NCI-H82 treated with DMSO at 0.1 percent for 48 hours (cell line): ENCODE results near the gene EP400.
"Not testable (repeated sequence)": the region's sequence is repeated elsewhere in the genome, so short reads cannot be mapped to it uniquely, and the experiment has no call there.

Experiments
- DNase-seq: peaks from one replicate; lab custom pipeline; 2025; ENCODE audit not compliant: unreplicated experiment; lab: John Stamatoyannopoulos, UW

EP400 gene

DNA sequence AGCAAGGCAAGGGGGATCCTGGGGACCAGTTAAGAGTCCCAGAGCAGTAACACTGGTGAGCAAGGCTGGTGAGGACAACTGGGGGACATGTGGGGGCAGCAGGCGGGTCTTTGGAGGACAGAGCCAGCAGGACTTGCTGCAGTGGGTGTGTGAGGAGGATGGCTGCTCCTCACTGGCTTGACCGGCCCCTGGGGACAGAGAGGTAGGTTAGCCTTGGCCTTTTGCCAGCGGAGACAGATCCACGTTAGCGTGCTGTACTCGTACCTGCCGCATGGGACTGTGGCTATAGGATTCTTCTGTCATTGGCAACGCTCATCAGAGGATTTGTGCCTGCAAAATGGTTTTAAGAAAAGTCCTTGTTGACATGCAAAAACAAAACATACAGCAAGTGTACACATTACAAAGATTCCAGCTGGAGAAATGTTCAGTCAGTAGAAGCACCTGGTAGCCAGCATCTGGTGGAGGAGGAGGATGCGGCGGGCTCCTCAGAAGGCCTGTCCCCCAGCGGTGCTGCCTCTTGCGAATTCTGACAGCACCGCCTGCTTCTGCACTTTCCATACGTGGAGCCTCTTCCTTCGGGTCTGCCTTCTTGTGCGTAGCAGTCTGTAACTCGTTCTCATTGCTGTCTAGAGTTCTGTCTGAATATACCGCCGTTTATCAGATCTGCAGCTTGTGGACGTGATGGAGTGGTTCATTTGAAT is 91.3 kb downstream of the EP400 start:
- no peak for DNase-seq

DNA sequence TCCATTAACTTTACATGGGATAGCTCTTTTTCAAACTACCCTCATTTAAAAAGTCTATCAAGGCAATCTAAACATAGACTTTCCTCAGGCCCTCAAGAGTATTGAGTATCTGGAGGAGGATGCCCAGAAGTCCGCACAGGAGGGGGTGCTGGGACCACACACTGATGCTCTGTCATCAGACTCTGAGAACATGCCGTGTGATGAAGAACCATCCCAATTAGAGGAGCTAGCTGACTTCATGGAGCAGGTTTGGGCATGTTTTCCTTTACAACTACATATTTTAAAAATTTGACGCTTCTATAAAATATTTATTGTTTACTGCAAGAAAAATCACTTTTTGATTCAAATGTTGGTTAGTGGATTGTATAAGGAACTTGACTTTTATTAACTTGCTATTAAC is 93.5 kb downstream of the EP400 start:
- DNase-seq = no peak

DNA sequence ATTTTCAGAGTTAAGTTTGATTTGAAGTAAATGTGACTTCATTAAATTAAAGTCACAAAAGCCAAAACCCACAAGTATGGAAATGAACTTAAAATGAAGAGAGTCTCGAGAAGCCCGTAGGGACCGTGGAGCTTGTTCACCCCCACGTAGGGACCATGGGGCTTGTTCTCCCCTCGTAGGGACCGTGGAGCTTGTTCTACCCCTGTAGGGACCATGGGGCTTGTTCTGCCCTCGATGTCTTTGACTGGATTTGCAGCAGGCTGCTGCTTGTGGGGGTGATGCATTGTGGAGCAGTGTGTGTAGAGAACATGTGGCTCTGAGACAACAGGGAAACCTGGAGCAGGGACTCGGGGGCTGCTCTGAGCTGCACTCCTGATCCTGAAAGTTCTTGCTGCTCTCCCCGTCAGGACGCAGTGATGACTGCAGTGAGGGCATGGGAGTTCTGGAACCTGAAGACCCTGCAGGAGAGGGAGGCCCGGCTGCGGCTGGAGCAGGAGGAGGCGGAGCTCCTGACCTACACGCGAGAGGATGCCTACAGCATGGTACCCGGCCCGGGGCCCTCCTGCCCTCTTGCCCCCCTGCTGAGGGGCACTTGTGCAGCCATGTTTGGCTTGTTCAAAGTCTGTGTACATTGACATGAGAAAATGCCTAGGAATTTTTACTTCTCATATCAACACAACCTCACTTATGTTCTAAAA is 94.2 kb downstream of the EP400 start:
- DNase-seq = no peak

DNA sequence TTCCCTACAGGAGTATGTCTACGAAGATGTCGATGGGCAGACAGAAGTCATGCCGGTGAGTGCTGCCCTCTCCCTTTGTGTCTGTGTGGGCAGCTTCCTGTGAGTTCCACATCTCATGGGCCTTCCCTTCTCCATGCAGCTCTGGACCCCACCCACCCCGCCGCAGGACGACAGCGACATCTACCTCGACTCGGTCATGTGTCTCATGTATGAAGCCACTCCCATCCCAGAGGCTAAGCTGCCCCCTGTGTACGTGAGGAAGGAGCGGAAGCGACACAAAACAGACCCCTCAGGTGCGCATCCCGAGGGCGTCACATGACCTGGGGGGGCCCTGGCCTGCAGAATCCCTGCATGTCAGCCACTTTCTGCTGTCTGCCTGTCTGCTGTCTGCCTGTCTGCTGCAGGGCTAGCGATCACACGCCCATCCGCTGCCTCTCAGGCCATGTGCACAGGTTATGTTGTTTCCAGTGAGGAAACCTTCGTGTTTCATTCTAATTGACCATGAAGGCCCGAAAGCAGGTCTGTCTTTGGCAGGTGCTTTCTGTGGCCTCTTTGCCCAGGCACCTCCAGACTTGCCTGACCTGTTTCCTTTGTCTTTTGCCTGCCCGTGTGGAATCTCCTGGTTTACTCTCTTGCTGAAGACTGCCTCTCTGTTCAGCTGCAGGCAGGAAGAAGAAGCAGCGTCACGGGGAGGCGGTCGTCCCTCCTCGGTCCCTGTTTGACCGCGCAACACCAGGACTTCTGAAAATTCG is 95.1 kb downstream of the EP400 start:
- no peak for DNase-seq

DNA sequence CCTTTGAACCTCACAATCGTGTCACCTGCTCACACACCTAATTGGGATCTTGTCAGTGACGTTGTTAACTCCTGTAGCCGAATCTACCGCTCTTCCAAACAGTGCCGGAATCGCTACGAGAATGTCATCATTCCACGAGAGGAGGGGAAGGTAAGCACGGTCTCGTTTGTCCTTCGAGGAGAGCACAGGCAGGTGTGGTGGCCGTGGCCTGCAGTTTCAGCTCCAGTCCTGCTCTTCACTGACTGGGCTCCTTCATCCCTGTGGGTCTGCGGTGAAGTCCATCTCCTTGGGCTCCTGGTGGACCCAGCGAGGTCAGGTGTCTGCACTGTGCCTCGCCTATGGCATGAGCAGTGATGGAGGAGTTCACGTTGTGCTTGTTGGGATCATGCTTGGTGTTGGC is 96.0 kb downstream of the EP400 start:
- no peak for DNase-seq

DNA sequence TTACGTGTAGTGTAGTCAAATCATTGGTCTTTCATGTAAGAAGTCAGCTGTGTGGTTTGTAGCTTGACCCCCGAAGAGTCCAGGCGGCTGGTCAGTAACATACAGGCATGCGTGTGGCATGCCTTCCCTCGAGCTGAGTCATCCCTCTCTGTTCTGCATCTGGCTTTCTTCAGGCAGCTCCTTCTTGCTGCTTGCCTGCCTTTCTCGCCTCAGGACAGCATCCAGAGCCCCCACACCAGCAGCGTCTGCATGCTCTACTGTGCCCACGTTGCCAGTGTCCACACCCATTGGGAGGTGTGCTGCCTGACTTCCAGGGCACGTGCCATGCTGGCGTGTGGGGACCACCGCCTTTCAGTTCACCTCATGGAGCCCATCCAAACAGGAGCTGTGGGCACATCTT is 96.8 kb downstream of the EP400 start:
- DNase-seq = no peak

DNA sequence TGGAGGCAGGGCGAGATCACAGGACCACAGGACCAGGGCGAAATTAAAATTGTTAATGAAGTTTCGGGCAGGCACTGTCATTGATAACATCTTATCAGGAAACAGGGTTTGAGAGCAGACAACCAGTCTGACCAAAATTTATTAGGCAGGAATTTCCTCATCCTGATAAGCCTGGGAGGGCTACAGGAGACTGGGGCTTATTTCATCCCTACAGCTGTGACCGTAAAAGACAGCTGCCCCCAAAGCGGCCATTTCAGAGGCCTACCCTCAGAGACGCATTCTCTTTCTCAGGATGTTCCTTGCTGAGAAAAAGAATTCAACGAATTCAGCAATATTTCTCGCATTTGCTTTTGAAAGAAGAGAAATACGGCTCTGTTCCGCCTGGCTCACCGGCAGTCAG is 97.9 kb downstream of the EP400 start:
- DNase-seq = not testable (repeated sequence)

DNA sequence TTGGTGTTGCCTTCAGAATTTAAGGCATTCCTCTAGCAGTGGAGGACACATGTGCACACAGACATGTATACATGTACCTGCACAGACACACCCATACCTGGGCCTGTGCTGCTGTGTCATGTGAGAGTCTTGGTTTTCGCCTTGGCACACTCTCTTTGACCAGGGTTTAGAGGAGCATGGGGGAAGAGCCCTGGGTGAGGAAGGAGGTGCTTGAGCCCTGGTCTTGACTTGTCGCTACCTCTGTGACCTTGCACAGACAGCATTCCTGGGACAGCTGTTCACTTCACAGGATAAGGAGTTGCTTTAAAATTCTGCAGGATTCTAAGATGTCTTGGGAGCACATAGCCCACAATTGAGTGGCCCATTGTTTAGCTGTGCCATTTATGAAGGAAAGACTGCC is 99.7 kb downstream of the EP400 start:
- DNase-seq = no peak

DNA sequence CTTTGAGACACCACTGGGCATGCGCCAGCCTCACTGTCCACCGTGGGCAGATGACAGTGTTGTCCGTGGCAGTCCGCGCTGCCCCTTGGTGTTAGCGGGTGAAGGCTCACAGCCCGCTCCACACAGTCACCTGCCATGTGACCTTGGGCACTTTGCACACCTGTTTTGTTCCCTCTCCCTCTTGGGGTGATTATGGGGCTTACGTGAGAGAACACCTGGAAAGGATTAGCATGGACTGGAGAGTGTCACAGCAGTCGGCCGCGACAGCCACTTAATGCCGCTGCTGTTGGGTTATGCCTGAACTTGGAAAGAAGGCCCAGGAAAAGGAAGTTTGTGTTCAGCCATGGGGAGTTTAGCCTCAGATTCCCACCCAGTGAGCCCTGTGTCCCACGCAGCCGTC is 100.1 kb downstream of the EP400 start:
- DNase-seq = peak; percentile 70

DNA sequence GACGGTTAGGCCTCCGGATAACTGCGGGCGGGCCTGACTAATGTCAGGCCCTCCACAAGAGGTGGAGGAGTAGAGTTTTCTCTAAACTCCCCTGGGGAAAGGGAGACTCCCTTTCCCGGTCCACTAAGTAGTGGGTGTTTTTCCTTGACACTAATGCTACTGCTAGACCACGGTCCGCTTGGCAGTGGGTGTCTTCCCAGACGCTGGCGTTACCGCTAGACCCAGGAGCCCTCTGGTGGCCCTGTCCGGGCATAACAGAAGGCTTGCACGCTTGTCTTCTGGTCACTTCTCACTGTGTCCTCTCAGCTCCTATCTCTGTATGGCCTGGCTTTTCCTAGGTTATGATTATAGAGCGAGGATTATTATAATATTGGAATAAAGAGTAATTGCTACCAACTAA is 102.0 kb downstream of the EP400 start:
- DNase-seq = not testable (repeated sequence)

DNA sequence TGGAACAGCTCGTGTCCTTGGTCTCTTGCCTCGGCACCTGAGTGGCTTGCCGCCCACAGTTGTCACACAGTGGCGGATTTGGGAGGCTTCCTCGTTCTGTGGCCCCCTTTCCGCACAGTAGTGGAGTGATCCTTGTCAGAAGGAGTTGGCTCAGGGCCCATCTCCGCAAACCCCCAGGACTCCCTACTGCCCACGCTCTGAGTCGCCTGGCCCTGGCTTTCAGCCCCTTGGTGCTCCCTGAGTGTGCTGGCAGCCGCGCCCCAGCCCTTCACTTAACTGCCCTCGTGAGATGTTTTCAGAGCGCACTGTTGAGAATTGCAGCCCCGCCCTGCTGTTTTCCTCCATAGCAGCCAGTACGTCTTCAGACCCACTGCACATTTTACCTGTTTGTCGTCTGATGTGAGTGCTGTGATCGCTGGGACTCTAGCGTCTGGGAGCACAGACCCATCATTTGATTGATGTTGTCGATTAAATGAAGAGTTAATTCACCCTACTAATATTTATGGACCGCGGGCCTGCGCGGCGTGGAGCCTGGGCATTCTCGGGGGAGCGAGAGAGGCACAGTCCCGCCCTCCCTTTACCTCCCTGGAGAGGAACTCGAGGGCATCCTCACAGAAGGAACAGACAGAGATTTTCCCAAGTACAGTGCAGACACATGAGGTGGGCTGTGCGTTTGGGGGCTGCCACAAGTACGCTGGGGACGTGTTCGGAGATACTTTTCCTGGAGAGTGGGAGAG is 102.6 kb downstream of the EP400 start:
- DNase-seq = no peak

DNA sequence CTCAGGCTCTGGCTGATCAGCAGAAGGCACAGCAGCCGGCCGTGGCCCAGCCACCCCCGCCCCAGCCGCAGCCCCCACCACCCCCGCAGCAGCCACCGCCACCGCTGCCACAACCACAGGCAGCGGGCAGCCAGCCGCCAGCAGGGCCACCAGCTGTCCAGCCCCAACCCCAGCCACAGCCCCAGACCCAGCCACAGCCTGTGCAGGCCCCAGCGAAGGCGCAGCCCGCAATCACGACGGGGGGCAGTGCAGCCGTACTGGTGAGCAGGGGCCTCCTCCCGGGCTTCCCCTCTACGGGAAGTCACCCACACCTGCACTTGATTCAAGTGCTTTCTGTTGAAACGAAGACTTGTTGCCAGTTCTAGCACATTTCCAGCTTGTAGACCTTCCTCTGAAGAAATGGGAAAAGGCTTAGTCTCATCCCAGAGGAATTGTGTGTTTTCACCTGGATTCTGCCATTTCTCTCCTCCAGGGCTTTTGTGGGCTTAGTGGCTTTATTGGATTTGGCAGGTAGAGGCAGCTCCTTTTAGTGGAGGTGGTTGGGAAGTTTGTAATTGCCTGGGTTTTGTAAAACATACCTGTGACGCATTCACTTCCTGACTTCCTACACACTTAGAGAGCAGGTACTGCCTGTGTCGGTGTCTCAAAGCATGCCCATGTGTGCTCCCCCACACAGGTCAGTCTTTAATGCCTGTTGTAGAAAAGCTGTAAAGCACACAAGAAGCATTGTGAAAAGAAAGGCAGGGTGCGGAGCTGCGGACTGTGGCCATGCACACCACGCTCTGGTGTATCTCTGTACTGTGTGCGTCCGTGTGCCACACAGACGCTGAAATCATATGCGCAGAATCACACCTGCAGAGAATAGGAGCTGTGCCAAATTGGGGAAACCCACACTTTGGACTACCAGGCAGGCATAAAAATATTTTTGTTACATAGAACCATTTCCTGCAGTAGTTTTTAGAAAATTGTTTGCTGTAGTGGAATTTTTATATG is 103.9 kb downstream of the EP400 start:
- no peak for DNase-seq

DNA sequence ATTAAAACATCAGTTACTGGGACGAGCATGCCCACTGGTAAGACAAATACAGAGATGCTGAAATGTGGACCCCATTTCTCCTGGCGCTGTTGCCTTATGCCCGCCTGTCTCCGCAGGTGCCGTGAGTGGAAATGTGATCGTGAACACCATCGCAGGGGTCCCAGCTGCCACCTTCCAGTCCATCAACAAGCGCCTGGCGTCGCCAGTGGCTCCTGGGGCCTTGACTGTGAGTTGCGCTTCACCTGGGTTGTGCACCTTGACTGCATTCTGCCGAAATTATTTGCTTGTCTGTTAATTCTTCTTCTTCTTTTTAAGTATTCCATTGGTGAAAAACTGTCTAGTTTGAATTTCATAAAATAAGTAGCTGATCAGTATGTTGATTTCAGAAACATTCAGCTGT is 105.2 kb downstream of the EP400 start:
- DNase-seq = no peak

DNA sequence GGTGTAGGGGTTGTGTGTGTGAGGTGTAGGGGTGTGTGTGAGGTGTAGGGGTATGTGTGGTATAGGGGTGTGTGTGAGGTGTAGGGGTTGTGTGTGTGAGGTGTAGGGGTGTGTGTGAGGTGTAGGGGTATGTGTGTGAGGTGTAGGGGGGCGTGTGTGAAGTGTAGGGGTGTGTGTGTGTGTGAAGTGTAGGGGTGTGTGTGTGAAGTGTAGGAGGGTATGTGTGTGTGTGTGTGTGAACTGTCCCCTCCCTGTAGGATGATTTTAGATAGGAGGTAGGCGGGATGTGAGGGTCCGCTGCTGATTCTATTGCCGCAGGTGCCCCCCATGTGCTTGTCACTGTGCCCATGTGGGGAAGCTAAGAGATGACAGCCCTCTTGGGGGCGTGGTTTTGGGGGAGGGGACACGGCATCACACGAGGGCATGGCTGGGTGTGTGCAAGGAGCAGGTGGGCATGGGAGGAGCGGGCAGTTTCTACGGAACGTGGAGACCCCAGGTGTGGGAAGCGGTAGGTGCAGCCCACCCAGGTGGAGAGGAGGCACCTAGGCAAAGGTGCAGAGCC is 105.9 kb downstream of the EP400 start:
- DNase-seq = no peak

DNA sequence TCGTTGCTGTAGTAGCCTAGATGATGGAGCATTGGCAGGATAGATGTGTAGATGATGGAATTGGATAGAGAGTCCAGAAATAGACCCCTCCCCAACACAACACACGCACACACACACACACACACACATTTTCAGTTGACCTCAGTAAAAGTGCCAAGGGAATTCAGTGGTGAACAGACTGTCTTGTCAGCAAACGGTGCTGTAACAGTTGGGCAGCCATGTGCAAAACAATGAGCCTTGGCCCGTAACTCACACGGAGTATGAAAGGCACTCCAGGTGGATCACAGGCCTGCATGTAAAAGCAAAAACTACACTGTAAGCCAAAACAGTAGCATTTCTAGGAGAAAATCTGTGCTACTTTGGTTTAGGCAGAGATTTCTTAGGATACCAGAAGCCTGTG is 106.6 kb downstream of the EP400 start:
- no peak for DNase-seq

DNA sequence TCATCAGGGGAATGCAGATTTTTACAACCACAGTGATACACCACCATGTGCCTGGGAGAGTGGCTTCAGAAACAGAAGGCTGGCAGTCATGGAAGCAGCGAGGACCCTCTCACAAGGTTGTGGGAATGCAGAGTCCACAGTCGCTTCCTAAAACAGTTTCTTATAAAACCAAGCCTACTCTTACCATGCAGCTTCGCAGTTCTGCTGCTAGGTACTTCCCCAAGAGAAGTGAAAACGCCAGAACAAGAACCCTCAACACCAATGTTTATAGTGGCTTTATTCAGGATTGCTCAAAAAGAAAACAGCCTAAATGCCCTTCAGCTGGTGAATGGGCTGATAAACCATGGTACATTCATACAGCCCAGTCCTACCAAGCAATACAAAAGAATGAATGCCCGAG is 107.2 kb downstream of the EP400 start:
- DNase-seq = no peak

DNA sequence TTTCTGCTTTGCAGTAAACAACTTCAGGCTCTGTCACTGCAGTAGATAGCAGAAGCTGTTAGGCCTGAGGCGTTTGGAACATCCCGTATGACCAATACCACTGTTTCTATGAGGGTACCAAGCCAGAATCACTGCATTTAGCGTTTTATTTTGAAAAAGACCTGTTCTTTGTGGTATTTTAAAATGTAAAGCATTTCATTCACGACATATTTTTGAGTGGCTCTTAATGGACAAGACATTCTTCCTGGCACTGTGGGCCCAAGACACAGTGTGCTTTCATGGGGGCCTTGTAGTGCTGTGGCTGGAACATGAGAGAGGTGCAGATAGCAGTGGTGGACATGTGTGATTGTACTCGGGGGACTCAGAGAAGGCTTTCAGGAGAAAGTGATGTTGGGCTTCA is 107.9 kb downstream of the EP400 start:
- no peak for DNase-seq

DNA sequence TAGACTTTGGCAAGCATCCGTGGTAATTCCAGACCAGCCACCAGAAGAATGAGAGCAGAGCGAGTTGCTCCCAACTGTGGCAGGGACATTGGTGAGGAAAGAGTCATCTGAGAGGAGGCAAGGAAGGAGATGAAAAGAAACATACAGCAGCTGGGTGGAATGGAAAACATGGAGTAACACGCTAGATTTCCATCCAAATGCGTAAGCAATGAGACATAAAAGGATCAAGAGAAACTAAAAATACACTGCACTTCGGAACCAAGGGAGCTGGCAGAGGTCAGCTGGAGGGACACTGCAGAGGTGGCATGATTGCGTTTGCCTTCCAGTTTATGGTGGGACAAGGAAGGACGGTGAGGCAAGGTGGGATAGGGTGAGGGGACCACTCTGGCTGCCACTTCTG is 111.5 kb downstream of the EP400 start:
- DNase-seq = no peak

DNA sequence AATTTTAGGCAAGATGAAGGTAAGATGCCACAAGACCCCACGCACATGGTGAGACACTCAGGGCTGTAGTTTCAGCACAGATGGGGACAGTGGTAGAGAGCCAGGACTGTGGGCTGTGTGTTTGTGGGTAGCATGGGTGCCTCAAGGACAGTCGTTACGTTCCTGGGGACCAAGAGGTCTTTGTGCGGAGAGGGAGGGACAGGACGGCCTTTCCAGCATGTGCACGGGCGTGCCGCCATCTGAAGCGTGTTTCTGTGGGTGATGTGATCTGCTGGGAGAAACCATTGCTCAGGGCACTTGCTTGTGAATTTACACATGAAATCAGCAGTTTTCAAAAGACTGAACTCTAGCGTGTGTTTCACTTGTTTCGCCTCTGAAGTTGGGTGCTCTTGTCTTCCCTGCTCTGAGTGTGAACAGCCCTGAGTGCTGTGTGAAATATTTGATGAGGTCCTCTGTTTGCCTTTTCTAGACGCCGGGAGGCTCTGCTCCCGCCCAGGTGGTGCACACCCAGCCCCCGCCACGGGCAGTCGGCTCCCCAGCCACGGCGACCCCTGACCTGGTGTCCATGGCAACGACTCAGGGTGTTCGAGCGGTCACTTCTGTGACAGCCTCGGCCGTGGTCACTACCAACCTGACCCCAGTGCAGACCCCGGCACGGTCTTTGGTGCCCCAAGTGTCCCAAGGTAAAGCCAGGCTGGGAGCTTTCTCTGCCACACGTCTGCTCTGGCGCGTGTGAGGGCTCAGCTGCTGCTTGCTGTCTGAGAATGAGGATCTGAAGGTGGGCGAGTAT is 112.1 kb downstream of the EP400 start:
- no peak for DNase-seq
